ENCODE data around the gene ATP8B1. TPM values are rescaled to one million over a fixed set of nuclear protein-coding genes. Genes with fewer than 3 reads are reported as not detected.

The ATP8B1 gene
- total and polyA plus RNA-seq, 2 of the 4 experiments (the other 2 are of a cell fraction), result 64.3 to 136 TPM

- no peak overlapping the region for H3K56ac ChIP-seq (ENCODE audit: extremely low read depth, insufficient read depth, low read length)
- no peak overlapping the region for H4K91ac ChIP-seq (ENCODE audit: insufficient read depth, low read depth, low read length)
- H2AK9ac ChIP-seq (replicated peaks; ENCODE audit: low read depth, low read length, poor library complexity), result no peak overlapping the region
- no peak overlapping the region for H2BK15ac ChIP-seq (ENCODE audit: low read depth, low read length)
- H4K8ac ChIP-seq (ENCODE audit: low read depth in 2 of 2, low read length in 2 of 2), result no peak overlapping the region
- peaks cover 47% of the 10 kb centered on the region for H3K36me3 ChIP-seq (ENCODE audit: control insufficient read depth, insufficient read depth, low read length)
- no peak for TF ChIP-seq CHD1 (IDR thresholded peaks at IDR 0.05; ENCODE audit: low read depth, low read length)
- no peak for TF ChIP-seq RFX5 (IDR thresholded peaks at IDR 0.05; ENCODE audit: low read depth, low read length)
- no peak for TF ChIP-seq USF2 (IDR thresholded peaks at IDR 0.05; ENCODE audit: low read depth, low read length)
- TF ChIP-seq BHLHE40 (IDR thresholded peaks at IDR 0.05; ENCODE audit: low read depth, low read length), result no peak
- TF ChIP-seq MXI1 (IDR thresholded peaks at IDR 0.05; ENCODE audit: borderline replicate concordance, low read depth, low read length), result no peak
- no peak for TF ChIP-seq RCOR1 (IDR thresholded peaks at IDR 0.05; ENCODE audit: insufficient replicate concordance, low read length)
- no peak for TF ChIP-seq MAFK (IDR thresholded peaks at IDR 0.05; ENCODE audit: low read depth, low read length)
- no peak for TF ChIP-seq SMC3 (IDR thresholded peaks at IDR 0.05; ENCODE audit: low read depth, low read length)
- TF ChIP-seq ELK1 (IDR thresholded peaks at IDR 0.05; ENCODE audit: borderline replicate concordance, low read depth, low read length), result no peak
- no peak for TF ChIP-seq NFE2L2 (IDR thresholded peaks at IDR 0.05; ENCODE audit: low read depth, low read length)
- no peak for TF ChIP-seq MAZ (IDR thresholded peaks at IDR 0.05; ENCODE audit: borderline replicate concordance, low read depth, low read length)
- no peak for TF ChIP-seq FOS (IDR thresholded peaks at IDR 0.05; ENCODE audit: low read depth, low read length)
- no peak overlapping the region for H3K4me3 ChIP-seq (ENCODE audit: insufficient read depth, low read depth, low read length)
- H3K18ac ChIP-seq (ENCODE audit: low read depth, low read length), result no peak overlapping the region
- H3K4ac ChIP-seq (ENCODE audit: low read depth, low read length), result no peak overlapping the region
- peaks cover 4% of the 10 kb centered on the region; the same call in 1 of the 2 replicates for H4K20me1 ChIP-seq (ENCODE audit: insufficient read depth, low read length)
- no peak overlapping the region for H2BK20ac ChIP-seq (ENCODE audit: low read depth, low read length)
- dilution Hi-C loops (cut with HindIII; ENCODE audit: low sequenced_read_pairs, unreplicated experiment), result no loop called here
- intact Hi-C loops (cut with micrococcal nuclease), result no loop called here
- H3K14ac ChIP-seq (replicated peaks; ENCODE audit: low read depth, low read length), result no peak overlapping the region
- no peak overlapping the region for H2BK5ac ChIP-seq (ENCODE audit: low read depth, low read length, poor library complexity, severe bottlenecking)
- no peak overlapping the region for H3K23ac ChIP-seq (ENCODE audit: low read depth, low read length)
- no peaks in the 10 kb centered on the region for H3K27me3 ChIP-seq (ENCODE audit: control insufficient read depth, insufficient read depth, low read length)
- no peak overlapping the region for H3K27ac ChIP-seq (ENCODE audit: insufficient read depth, low read length)
- no peak overlapping the region for H2AK5ac ChIP-seq (ENCODE audit: low read depth, low read length)
- POLR2A ChIA-PET (ENCODE audit: unreplicated experiment), result no interaction called here
- no peak overlapping the region for H3K4me2 ChIP-seq (ENCODE audit: low read depth, low read length)
- CTCF ChIA-PET, result no interaction called here
- in situ Hi-C loops (cut with MboI; ENCODE audit: low sequenced_read_pairs), result no loop called here
- DNase-seq (no peak), ATAC-seq (ENCODE audit: low read depth) (no peak)
- H3K9ac ChIP-seq (ENCODE audit: low read depth, low read length), result no peak overlapping the region
- peaks cover 10% of the 10 kb centered on the region for H3K9me1 ChIP-seq (ENCODE audit: insufficient read depth, low read length)
- 83% methylated on average over 1 of the region's 8 CpGs; no CpG with 5 or more reads in 1 of the 2 experiments for WGBS, 2 experiments (ENCODE audit: extremely low coverage in 2 of 2, insufficient read length in 1 of 2)
- no peaks in the 10 kb centered on the region for H3K9me3 ChIP-seq (ENCODE audit: control insufficient read depth, insufficient read depth, low read length)
- no TSS peak for BruUV-seq (replicated peaks)
- H3K4me1 ChIP-seq (ENCODE audit: control insufficient read depth, insufficient read depth, low read length), result no peaks in the 10 kb centered on the region
- H2BK120ac ChIP-seq (ENCODE audit: low read depth, low read length), result no peak overlapping the region
- H2AFZ ChIP-seq (replicated peaks; ENCODE audit: low read length, poor library complexity), result no peak overlapping the region
- no peak overlapping the region for H4K5ac ChIP-seq (ENCODE audit: low read depth, low read length)
- peaks cover 40 to 77% of the 10 kb centered on the region in 2 experiments for H3K79me1 ChIP-seq (ENCODE audit: low read depth in 1 of 2, low read length in 2 of 2)
Measured at GRCh38 chr18:57687970-57688369, 115.1 kb downstream of the ATP8B1 start.
